ENCODE results near the gene MEIS2. TPM values are rescaled to one million over a fixed set of nuclear protein-coding genes. Genes with fewer than 3 reads are reported as not detected.
A peak's percentile ranks its signal among the peaks of the same experiment; 100 is the strongest.

Gene MEIS2
- polyA plus RNA-seq, 1 donor: 4.2 TPM

DNA sequence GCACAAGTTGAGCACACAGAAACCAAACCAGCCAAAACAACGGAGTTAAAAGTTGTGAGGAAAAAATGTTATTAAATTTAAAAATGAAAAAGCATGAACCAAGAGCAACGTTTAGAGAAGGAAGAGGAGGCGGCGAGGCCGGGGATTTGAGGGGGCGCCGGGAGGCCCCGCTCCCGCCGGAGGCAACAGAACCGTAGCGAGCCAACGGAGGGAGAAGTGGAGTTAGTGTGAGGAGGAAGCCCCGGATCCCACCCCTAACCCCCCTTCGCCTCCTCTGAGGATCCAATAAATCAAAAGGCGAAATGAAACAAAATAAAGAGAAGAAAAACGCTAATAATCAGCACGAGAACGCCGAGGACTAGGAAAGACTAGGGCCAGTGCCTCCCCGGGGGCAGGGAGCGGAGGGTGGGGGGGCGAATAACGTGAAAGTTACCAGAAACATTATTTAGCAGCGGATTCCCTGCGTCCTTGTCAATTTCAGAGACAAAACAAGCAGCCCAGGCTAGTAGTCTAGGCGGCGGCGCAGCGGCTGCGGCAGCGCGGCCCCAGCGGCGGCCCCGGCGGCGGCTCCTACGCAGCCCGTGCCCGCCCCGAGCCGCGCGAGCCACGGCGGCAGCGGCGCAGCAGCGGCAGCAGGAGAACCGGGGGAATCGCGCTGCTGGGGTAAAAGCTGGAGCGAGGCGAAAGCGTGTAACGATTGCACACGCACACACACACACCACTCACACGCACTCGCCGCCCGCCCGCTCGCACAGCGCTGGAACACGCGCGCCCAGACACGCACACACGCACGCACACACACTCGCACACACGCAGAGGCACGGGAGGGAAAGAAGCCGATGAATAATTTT, 1.7 kb downstream of the MEIS2 start:
- no peak for DNase-seq (ENCODE audit: low read depth)

- no peak for DNase-seq (ENCODE audit: low read depth)
Observed at GRCh38 chr15:37097144-37097919, 3.0 kb downstream of the MEIS2 start.

DNA sequence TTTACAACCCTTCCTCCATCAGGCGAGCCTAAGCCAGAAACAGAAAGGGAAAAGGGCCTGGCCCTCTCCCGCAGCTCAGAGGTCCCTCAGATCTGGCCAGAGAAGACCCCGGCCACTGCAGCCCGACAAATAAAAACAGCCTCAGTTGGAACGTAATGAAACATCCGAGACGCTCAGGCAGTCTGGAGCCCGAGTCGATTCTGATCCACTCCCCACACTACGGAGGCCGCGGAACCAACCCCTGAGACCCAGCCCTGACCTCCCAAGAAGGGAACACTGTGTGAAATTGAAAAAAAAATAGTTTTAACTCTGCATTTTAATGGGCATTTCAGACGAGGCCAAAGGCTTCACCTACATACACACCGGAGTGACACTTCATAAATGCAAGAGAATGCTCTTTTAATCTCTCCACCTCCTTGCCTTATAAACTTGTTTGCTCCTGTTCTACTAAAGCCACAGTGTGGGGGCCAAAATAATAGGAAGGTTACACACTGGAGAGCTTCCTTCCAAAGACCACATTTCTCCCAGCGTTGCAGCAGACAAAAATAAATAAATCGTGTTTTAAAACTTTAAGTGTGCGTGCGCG, 3.7 kb downstream of the MEIS2 start:
- DNase-seq (ENCODE audit: low read depth): no peak

- no peak for DNase-seq (ENCODE audit: low read depth)
Observed at GRCh38 chr15:37095770-37096557, 4.4 kb downstream of the MEIS2 start.

- DNase-seq (ENCODE audit: low read depth): no peak
Observed at GRCh38 chr15:37094915-37095711, 5.2 kb downstream of the MEIS2 start.

DNA sequence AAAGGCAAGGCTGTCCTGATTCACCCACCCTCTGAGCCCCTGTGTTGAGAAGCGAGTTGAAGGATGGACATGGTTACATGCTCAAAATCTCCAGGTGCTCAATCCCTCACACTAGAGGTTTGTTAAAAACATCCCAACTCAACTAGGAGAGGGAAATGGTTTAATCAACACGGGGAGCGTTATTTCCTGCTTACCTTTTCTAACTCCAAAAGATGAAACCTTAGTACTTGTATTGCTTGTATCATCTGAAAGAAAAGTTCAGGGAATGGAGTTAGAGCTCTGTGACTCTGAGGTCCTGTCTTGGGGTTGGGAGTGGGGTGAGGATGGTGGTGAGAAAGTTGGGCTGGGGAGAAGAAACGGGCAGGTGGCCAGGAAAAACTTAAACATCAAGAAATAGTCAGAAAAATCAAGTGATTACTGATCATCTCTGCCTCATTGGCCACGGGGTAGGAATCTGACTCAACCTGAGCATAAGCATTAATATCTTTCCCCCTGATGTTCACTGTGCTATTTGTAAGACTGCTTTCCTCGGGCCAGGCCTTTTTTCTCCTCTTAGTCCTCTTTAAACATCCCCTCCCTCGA, 5.9 kb downstream of the MEIS2 start:
- DNase-seq (ENCODE audit: low read depth): no peak

- DNase-seq (ENCODE audit: low read depth): no peak
Observed at GRCh38 chr15:37093480-37094332, 6.6 kb downstream of the MEIS2 start.

- DNase-seq (ENCODE audit: low read depth): no peak
Observed at GRCh38 chr15:37090543-37091175, 9.7 kb downstream of the MEIS2 start.

GRCh38 chr15:37088436-37088835, 11.9 kb downstream of the MEIS2 start:
- no peak for DNase-seq (ENCODE audit: low read depth)

DNA sequence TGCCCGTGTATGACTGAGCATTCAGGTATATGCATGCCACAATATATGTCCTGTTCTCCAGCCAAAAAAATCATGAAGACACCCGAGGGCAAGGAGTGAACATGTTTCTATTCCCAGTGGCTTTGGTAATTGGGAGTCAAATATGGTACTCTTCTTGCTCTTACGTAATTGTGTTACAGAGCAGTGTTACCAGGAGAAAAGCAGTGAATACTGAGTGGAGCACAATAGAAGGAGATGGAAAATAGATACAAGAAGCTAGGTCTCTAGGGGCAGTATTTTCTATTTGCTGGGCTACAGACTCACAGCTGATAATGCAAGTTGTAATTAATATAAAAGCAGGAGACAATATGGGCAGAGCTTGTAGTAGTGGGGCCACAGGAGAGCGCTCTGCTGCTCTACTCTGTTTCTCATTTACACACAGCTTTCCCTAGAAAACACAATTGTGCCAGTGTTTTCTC, 13.2 kb downstream of the MEIS2 start:
- no peak for DNase-seq (ENCODE audit: low read depth)

GRCh38 chr15:37086521-37086920, 13.8 kb downstream of the MEIS2 start:
- no peak for DNase-seq (ENCODE audit: low read depth)

DNA sequence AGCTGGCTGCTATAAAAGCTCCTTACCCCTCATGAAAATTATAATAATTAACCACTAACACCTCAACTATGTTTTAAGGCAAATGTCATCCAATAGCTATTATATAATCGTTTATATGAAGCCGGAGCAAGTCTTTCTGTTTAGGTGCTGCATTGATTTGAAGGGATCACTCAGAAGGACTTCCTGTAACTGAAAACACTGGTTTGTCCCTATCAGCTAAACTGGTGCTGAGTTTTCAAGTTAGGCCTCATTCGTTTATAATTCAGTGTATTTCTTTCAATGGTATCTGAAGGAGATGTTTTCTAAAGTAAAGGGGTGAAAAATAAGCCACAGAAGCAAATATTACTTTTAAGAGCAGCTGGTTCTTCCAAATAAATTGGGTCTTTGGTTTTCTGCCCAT, 14.2 kb downstream of the MEIS2 start:
- DNase-seq (ENCODE audit: low read depth): no peak

GRCh38 chr15:37084602-37085001, 15.7 kb downstream of the MEIS2 start:
- DNase-seq (ENCODE audit: low read depth): no peak

GRCh38 chr15:37083610-37084009, 16.7 kb downstream of the MEIS2 start:
- no peak for DNase-seq (ENCODE audit: low read depth)

DNA sequence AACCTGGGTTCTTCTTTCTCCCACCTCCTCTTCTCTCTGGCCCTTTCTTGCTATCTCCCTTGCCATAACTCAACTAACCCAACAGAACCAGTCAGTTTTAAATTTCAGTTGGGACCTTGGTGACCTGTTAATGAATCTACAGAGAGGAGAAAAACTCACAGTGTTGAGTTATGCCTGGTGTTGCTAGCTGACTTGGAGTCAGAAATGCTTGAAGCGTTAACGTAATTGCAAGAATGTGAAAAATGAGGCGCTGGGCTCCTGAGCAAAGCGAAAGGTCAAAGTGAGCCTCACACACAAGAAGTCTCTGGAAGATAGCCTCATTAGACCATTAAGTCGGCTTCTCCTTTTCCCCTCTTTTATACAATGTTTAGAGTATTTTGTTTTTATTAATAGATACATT, 18.4 kb downstream of the MEIS2 start:
- no peak for DNase-seq (ENCODE audit: low read depth)

- no peak for DNase-seq (ENCODE audit: low read depth)
Observed at GRCh38 chr15:37080261-37080921, 20.0 kb downstream of the MEIS2 start.

DNA sequence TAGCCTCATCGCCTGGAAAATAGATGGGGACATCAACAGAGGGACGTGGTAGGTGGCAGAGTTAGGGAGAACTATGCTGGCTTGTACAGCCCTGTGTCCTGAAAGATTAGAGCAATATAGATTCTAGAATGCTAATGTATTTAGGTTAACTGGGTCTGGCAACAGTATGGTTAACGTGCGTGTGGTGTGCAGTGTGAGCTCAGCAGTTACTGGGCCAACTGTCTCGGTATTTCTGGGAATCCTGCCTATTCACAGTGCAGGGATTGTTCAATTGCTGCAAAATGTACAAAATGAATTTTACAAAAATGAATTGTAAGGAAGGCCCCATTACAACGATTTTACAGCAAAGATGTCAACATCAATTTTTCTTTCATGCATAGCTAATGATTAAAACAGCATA, 20.6 kb downstream of the MEIS2 start:
- DNase-seq (ENCODE audit: low read depth): peak; percentile 91

DNA sequence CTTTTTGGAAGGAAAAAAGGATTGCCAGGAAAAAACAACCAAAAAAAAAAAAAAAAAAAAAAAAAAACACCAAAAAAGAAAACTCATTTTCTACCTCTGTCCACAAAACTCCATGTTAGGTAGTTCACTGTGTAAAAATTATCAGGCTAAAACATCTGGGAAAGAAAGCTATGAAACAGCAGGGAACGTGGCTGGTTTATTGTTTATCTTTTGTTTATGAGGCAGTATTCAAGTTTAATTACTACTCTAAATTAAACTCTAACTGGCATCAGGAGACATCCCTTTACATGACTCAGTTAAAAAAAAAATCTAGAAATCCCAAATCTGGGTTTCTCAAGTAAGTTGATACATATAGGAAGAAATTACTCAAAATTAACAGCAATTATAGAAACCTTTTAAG, 21.8 kb downstream of the MEIS2 start:
- no peak for DNase-seq (ENCODE audit: low read depth)
